ENCODE results near the gene KIF4A. TPM values are rescaled to one million over a fixed set of nuclear protein-coding genes. Genes with fewer than 3 reads are reported as not detected.

The KIF4A gene
- total RNA-seq, 1 donor = 14.5 TPM

GRCh38 chrX:70455366-70456202 is 165.7 kb downstream of the KIF4A start:
- no peak for DNase-seq (ENCODE audit: low read depth)
- no peak for TF ChIP-seq CTCF (IDR thresholded peaks at IDR 0.05; ENCODE audit: insufficient read depth, low read length)
- peak overlapping the region; percentile 54 for H3K4me3 ChIP-seq (ENCODE audit: low read depth, low read length)

- TF ChIP-seq CTCF (IDR thresholded peaks at IDR 0.05; ENCODE audit: insufficient read depth, low read length) = no peak
- DNase-seq (ENCODE audit: low read depth) = no peak
- no peak overlapping the region for H3K4me3 ChIP-seq (ENCODE audit: low read depth, low read length)
Measured at GRCh38 chrX:70456256-70456655, 166.4 kb downstream of the KIF4A start.

- DNase-seq (ENCODE audit: low read depth) = no peak
- H3K4me3 ChIP-seq (ENCODE audit: low read depth, low read length) = no peak overlapping the region
- no peak for TF ChIP-seq CTCF (IDR thresholded peaks at IDR 0.05; ENCODE audit: insufficient read depth, low read length)
Measured at GRCh38 chrX:70461026-70461425, 171.1 kb downstream of the KIF4A start.

- no peak for TF ChIP-seq CTCF (IDR thresholded peaks at IDR 0.05; ENCODE audit: insufficient read depth, low read length)
- no peak overlapping the region for H3K4me3 ChIP-seq (ENCODE audit: low read depth, low read length)
- no peak for DNase-seq (ENCODE audit: low read depth)
Measured at GRCh38 chrX:70464051-70464450, 174.1 kb downstream of the KIF4A start.

- no peak for TF ChIP-seq CTCF (IDR thresholded peaks at IDR 0.05; ENCODE audit: insufficient read depth, low read length)
- no peak for DNase-seq (ENCODE audit: low read depth)
- no peak overlapping the region for H3K4me3 ChIP-seq (ENCODE audit: low read depth, low read length)
Measured at GRCh38 chrX:70466968-70467367, 177.1 kb downstream of the KIF4A start.

GRCh38 chrX:70468709-70469108 is 178.8 kb downstream of the KIF4A start:
- no peak for TF ChIP-seq CTCF (IDR thresholded peaks at IDR 0.05; ENCODE audit: insufficient read depth, low read length)
- no peak for DNase-seq (ENCODE audit: low read depth)
- no peak overlapping the region for H3K4me3 ChIP-seq (ENCODE audit: low read depth, low read length)

Small RNA genes within 50 kb of the gene (small RNA-seq; reads per million reads assigned to genes)
- gene RNA5SP507 (not detected), gene RNU4-81P (not detected), gene RNY4P23 (0.70 reads per million, percentile 13 among the genes with 10 or more reads in this experiment)

Other genes with a start within 250 kb of the KIF4A start
- gene AWAT2, start 240.2 kb upstream of the KIF4A start, total RNA-seq (ENCODE audit: low replicate concordance) = under 0.01 TPM in 1 of 2 replicates, not detected in the other
- not detected in 2 replicates for gene OTUD6A, start 227.6 kb upstream of the KIF4A start, total RNA-seq (ENCODE audit: low replicate concordance)
- gene IGBP1, start 156.7 kb upstream of the KIF4A start, total RNA-seq (ENCODE audit: low replicate concordance) = 64.6 and 117 TPM in 2 replicates
- not detected in 2 replicates for gene DGAT2L6, start 112.6 kb upstream of the KIF4A start, total RNA-seq (ENCODE audit: low replicate concordance)
- gene AWAT1, start 55.4 kb upstream of the KIF4A start, total RNA-seq (ENCODE audit: low replicate concordance) = not detected in 2 replicates
- 0.09 and 0.41 TPM in 2 replicates for gene P2RY4, start 29.9 kb upstream of the KIF4A start, total RNA-seq (ENCODE audit: low replicate concordance)
- gene ARR3, start 21.8 kb upstream of the KIF4A start, total RNA-seq (ENCODE audit: low replicate concordance) = not detected in 2 replicates
- not detected in 2 replicates for gene RAB41, start 7.9 kb upstream of the KIF4A start, total RNA-seq (ENCODE audit: low replicate concordance)
- 27.0 and 68.0 TPM in 2 replicates for gene PDZD11, start 177 bp upstream of the KIF4A start, total RNA-seq (ENCODE audit: low replicate concordance)
- not detected in 2 replicates for gene GDPD2, start 133.2 kb downstream of the KIF4A start, total RNA-seq (ENCODE audit: low replicate concordance)
- 15.0 and 15.4 TPM in 2 replicates for gene DLG3, start 154.7 kb downstream of the KIF4A start, total RNA-seq (ENCODE audit: low replicate concordance)

Data from fibroblast of the aortic adventitia (primary cell).